ENCODE data around the gene IDH3A. TPM values are rescaled to one million over a fixed set of nuclear protein-coding genes. Genes with fewer than 3 reads are reported as not detected.

IDH3A gene
- total RNA-seq, 2 donors from 2014 or later: 61.9 to 176 TPM

- Mint-ChIP-seq H3K4me3 (no peak overlapping the region), H3K27me3 (no peaks in the 10 kb centered on the region), H3K36me3 (ENCODE audit: low read depth) (peaks cover 66% of the 10 kb centered on the region), H3K9me3 (no peaks in the 10 kb centered on the region), H3K4me1 (no peaks in the 10 kb centered on the region), H3K27ac (no peak overlapping the region)
- no peak for ATAC-seq (replicated peaks)
Observed at GRCh38 chr15:78170848-78171773, 21.9 kb downstream of the IDH3A start.

GRCh38 chr15:78171864-78172472, 22.8 kb downstream of the IDH3A start:
- H3K36me3 Mint-ChIP-seq (ENCODE audit: low read depth): peaks cover 57% of the 10 kb centered on the region
- no peaks in the 10 kb centered on the region for H3K4me1 Mint-ChIP-seq
- H3K27ac Mint-ChIP-seq: no peak overlapping the region
- H3K4me3 Mint-ChIP-seq: no peak overlapping the region
- no peak for ATAC-seq (replicated peaks)
- no peaks in the 10 kb centered on the region for H3K27me3 Mint-ChIP-seq
- no peaks in the 10 kb centered on the region for H3K9me3 Mint-ChIP-seq

DNA sequence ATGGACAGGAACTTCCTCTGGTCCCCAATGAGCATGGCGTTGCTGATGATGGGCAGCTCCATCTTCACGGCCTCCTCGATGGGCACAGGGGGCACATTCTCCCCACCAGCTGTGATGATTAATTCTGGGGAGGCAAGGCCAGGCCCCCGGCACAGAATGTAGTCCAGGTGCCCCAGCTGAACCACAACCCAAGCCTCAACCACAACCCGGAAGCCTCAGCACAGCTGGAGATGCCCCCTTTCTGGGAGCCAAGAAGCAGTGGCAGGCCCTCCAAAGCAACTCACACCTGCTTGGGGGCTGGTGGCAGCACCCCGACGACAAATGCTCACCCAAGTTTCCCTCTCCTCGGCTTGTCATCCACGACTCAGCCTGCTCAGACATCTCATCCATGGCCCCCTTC, 25.2 kb downstream of the IDH3A start:
- ATAC-seq (replicated peaks): no peak
- Mint-ChIP-seq H3K27ac (peak overlapping the region; percentile 6), H3K4me3 (no peak overlapping the region), H3K36me3 (ENCODE audit: low read depth) (peaks cover 34% of the 10 kb centered on the region), H3K9me3 (no peaks in the 10 kb centered on the region), H3K27me3 (no peaks in the 10 kb centered on the region), H3K4me1 (no peaks in the 10 kb centered on the region)

- no peak for ATAC-seq (replicated peaks)
- no peak overlapping the region for H3K27ac Mint-ChIP-seq
- no peaks in the 10 kb centered on the region for H3K27me3 Mint-ChIP-seq
- H3K36me3 Mint-ChIP-seq (ENCODE audit: low read depth): peaks cover 25% of the 10 kb centered on the region
- H3K4me3 Mint-ChIP-seq: no peak overlapping the region
- no peaks in the 10 kb centered on the region for H3K9me3 Mint-ChIP-seq
- no peaks in the 10 kb centered on the region for H3K4me1 Mint-ChIP-seq
Observed at GRCh38 chr15:78175330-78175729, 26.2 kb downstream of the IDH3A start.

DNA sequence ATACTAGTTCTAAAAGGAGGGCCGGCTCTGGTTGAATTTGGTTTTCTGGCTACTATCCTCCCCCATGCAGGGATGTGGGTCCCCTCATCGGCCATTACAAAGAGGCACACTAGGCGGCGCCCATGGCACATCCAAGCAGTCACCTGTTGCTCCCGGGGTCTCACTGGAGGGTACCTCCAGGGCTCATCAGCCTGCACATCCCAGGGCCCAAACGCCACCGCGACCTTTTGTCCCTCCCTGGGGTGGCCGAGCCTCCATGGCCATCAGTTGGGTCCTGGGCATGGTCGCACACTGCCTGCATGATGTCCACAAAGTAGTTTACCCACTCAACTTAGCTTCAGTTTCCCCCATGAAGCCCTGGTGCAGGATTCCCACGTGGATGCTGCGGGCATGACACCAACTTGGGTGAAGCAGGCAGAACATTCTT, 28.3 kb downstream of the IDH3A start:
- H3K36me3 Mint-ChIP-seq (ENCODE audit: low read depth): peaks cover 4% of the 10 kb centered on the region
- H3K27me3 Mint-ChIP-seq: no peaks in the 10 kb centered on the region
- no peak overlapping the region for H3K4me3 Mint-ChIP-seq
- H3K9me3 Mint-ChIP-seq: no peaks in the 10 kb centered on the region
- H3K27ac Mint-ChIP-seq: no peak overlapping the region
- H3K4me1 Mint-ChIP-seq: no peaks in the 10 kb centered on the region
- ATAC-seq (replicated peaks): peak; percentile 42

- no peaks in the 10 kb centered on the region for H3K27me3 Mint-ChIP-seq
- H3K27ac Mint-ChIP-seq: no peak overlapping the region
- ATAC-seq (replicated peaks): no peak
- no peaks in the 10 kb centered on the region for H3K9me3 Mint-ChIP-seq
- no peak overlapping the region for H3K4me3 Mint-ChIP-seq
- no peaks in the 10 kb centered on the region for H3K36me3 Mint-ChIP-seq (ENCODE audit: low read depth)
- H3K4me1 Mint-ChIP-seq: no peaks in the 10 kb centered on the region
Observed at GRCh38 chr15:78178064-78178463, 28.9 kb downstream of the IDH3A start.

DNA sequence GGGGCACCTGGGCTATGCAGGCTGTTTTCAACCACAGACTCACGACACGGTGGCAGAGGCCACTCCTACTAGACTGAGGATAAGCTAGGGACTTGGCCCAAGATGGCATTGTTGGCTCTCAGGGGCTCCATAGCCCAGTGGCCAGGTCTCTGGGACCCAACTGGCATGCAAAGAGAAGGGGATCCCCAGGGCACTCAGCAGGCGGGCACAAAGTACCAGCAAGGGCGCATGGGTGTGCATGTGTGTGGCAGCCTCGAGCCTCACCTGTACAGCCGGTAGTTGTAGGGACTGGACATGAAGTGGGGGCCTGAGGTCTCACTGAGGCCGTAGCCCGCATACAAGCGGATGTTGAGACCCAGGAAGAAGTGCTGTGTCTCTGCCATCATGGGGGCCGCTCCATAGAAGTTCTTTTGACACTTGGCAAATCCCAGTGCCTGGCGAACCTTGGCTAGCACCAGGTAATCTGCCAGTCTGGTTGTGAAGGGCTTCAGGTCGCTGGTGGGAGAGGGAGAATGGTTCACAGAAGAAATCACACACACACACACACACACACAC, 30.2 kb downstream of the IDH3A start:
- Mint-ChIP-seq H3K27me3 (no peaks in the 10 kb centered on the region), H3K27ac (no peak overlapping the region), H3K9me3 (no peaks in the 10 kb centered on the region), H3K4me1 (no peaks in the 10 kb centered on the region), H3K4me3 (no peak overlapping the region), H3K36me3 (ENCODE audit: low read depth) (no peaks in the 10 kb centered on the region)
- ATAC-seq (replicated peaks): no peak

DNA sequence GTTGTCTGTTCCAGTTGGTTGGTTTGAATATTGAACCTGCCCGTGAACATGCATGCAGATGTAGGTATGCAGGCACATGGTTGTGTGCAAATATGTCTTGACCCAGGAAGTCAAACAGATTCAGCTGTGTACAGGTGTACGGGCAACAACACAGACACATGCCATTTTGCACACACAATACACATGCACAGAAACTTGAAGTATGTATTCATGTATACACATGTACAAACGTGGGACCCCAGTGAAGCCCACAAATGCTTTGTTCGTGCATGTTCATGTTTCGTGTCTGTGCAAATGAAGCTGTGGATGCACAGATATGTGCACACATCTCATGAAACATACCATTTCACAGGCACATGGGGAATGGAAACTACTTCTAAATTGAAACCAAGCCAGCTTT, 30.7 kb downstream of the IDH3A start:
- H3K36me3 Mint-ChIP-seq (ENCODE audit: low read depth): no peaks in the 10 kb centered on the region
- no peaks in the 10 kb centered on the region for H3K9me3 Mint-ChIP-seq
- peaks cover 2% of the 10 kb centered on the region for H3K27me3 Mint-ChIP-seq
- no peak overlapping the region for H3K4me3 Mint-ChIP-seq
- ATAC-seq (replicated peaks): no peak
- H3K4me1 Mint-ChIP-seq: no peaks in the 10 kb centered on the region
- no peak overlapping the region for H3K27ac Mint-ChIP-seq

- ATAC-seq (replicated peaks): no peak
- Mint-ChIP-seq H3K27ac (no peak overlapping the region), H3K4me3 (no peak overlapping the region), H3K36me3 (ENCODE audit: low read depth) (no peaks in the 10 kb centered on the region), H3K27me3 (peaks cover 8% of the 10 kb centered on the region), H3K4me1 (no peaks in the 10 kb centered on the region), H3K9me3 (peaks cover 3% of the 10 kb centered on the region)
Observed at GRCh38 chr15:78182336-78182700, 33.2 kb downstream of the IDH3A start.

DNA sequence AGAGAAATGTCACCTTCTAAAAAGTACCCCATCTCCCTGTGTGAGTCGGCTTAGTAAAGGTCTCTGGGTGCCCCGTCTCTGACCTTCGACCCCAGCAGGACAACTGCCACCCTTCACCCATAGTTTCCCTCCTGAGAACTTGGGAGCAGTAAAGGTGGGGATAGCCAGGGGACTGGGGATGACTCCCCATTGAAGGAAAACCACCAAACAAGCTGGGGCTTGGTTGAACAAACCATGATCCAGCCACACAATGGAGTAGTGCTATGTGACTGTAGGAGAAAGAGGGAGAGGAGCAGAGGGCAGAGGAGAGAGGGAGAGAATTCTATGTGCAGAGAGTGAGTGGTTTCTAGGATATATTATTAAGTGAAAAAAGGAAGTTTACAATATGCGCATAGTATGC, 33.7 kb downstream of the IDH3A start:
- peaks cover 3% of the 10 kb centered on the region for H3K9me3 Mint-ChIP-seq
- ATAC-seq (replicated peaks): no peak
- H3K4me3 Mint-ChIP-seq: no peak overlapping the region
- no peaks in the 10 kb centered on the region for H3K36me3 Mint-ChIP-seq (ENCODE audit: low read depth)
- H3K4me1 Mint-ChIP-seq: no peaks in the 10 kb centered on the region
- no peak overlapping the region for H3K27ac Mint-ChIP-seq
- peaks cover 8% of the 10 kb centered on the region for H3K27me3 Mint-ChIP-seq

- no peak overlapping the region for H3K4me3 Mint-ChIP-seq
- no peak for ATAC-seq (replicated peaks)
- H3K4me1 Mint-ChIP-seq: no peaks in the 10 kb centered on the region
- H3K27ac Mint-ChIP-seq: peak overlapping the region; percentile 4
- no peaks in the 10 kb centered on the region for H3K9me3 Mint-ChIP-seq
- H3K27me3 Mint-ChIP-seq: no peaks in the 10 kb centered on the region
- H3K36me3 Mint-ChIP-seq (ENCODE audit: low read depth): no peaks in the 10 kb centered on the region
Observed at GRCh38 chr15:78192826-78193594, 43.8 kb downstream of the IDH3A start.

- ATAC-seq (replicated peaks): no peak
- Mint-ChIP-seq H3K36me3 (ENCODE audit: low read depth) (no peaks in the 10 kb centered on the region), H3K9me3 (no peaks in the 10 kb centered on the region), H3K4me3 (no peak overlapping the region), H3K27me3 (no peaks in the 10 kb centered on the region), H3K27ac (no peak overlapping the region), H3K4me1 (no peaks in the 10 kb centered on the region)
Observed at GRCh38 chr15:78193731-78194567, 44.8 kb downstream of the IDH3A start.

DNA sequence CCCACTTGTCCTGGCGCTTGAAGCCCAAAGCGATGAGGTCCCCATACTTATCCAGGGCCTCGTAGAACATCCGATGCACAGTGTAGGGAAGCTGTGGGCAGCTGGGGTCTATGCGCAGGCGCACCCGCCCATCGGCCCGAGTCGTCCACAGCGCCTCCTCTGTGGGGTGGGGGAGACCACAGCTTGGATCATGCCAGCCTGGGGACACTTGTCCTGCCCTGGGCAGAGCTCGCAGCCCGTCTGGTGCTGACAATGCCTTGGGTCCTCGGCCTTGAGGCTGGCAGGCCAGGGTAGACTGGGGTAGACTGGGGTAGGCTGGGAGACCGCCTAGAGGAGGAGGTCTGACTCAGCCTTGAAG, 45.4 kb downstream of the IDH3A start:
- Mint-ChIP-seq H3K27ac (no peak overlapping the region), H3K9me3 (no peaks in the 10 kb centered on the region), H3K4me1 (no peaks in the 10 kb centered on the region), H3K27me3 (no peaks in the 10 kb centered on the region), H3K4me3 (no peak overlapping the region), H3K36me3 (ENCODE audit: low read depth) (no peaks in the 10 kb centered on the region)
- no peak for ATAC-seq (replicated peaks)

- peak; percentile 82 for ATAC-seq (replicated peaks)
- no peaks in the 10 kb centered on the region for H3K27me3 Mint-ChIP-seq
Observed at GRCh38 chr15:78195735-78196201, 46.6 kb downstream of the IDH3A start.

More at GRCh38 chr15:78195735-78196201, 46.6 kb downstream of the IDH3A start:
- Mint-ChIP-seq H3K27ac (peak overlapping the region; percentile 7), H3K4me3 (no peak overlapping the region), H3K4me1 (no peaks in the 10 kb centered on the region), H3K9me3 (no peaks in the 10 kb centered on the region), H3K36me3 (ENCODE audit: low read depth) (no peaks in the 10 kb centered on the region)

Measured in activated T-helper 17 cell treated with anti-CD3 and anti-CD28 coated beads, Interleukin-2, amount 50 U/mL, for 72 hours (primary cell).